Measurements from ENCODE around the gene LRP1-AS. TPM values are rescaled to one million over a fixed set of nuclear protein-coding genes. Genes with fewer than 3 reads are reported as not detected.

LRP1-AS gene
- total RNA-seq = not detected
- polyA plus RNA-seq = not detected

- Histone ChIP-seq H3K27me3 (ENCODE audit: insufficient read depth, low read length, poor library complexity, severe bottlenecking) (no peaks in the 10 kb centered on the region), H3K4me1 (ENCODE audit: insufficient read depth, low read length) (no peaks in the 10 kb centered on the region), H3K27ac (ENCODE audit: low read depth, low read length) (no peak within 1 kb of the TSS), H3K9me3 (ENCODE audit: low read length) (no peaks in the 10 kb centered on the region), H3K4me3 (ENCODE audit: low read length) (no peak within 1 kb of the TSS), H3K36me3 (ENCODE audit: insufficient read depth, low read length) (no peaks in the 10 kb centered on the region)
- CTCF ChIA-PET = no interaction called here
- Mint-ChIP-seq H3K9me3 (no peaks in the 10 kb centered on the region), H3K27me3 (no peaks in the 10 kb centered on the region), H3K4me1 (peaks cover 0 to 3% (median 0%) of the 10 kb centered on the region in 3 donors), H3K36me3 (no peaks in the 10 kb centered on the region), H3K4me3 (no peak within 1 kb of the TSS), H3K27ac (peak within 1 kb of the TSS in 1 of 8 donors; percentile 23)
- POLR2A ChIA-PET = interaction anchor here (0.6 kb wide), 1 partner anchor 1352 kb away, joined by 3 read pairs; no protein-coding TSS in a partner anchor
- no peak for DNase-seq
Measured at GRCh38 chr12:57146961-57147944, at the start of gene LRP1-AS. Gene LRP1-AS (minus strand): TSS chr12:57147619.

DNA sequence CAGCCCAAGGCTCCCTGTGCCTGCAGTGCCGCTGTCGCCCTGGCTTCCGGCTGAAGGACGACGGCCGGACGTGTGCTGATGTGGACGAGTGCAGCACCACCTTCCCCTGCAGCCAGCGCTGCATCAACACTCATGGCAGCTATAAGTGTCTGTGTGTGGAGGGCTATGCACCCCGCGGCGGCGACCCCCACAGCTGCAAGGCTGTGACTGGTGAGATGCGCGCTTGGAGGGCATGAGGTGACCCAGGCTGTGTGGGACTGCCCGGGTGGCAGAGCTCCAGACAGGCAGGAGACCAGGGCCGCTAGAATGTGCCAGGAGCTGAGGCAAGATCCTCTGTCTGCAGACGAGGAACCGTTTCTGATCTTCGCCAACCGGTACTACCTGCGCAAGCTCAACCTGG lies 49.5 kb upstream of the LRP1-AS start:
- Mint-ChIP-seq H3K27me3 (no peaks in the 10 kb centered on the region), H3K27ac (no peak overlapping the region), H3K9me3 (peaks cover 0 to 2% (median 0%) of the 10 kb centered on the region in 5 donors), H3K4me1 (no peaks in the 10 kb centered on the region), H3K4me3 (no peak overlapping the region), H3K36me3 (peaks cover 0 to 5% (median 0%) of the 10 kb centered on the region in 3 donors)
- Histone ChIP-seq H3K27me3 (ENCODE audit: insufficient read depth, low read length, poor library complexity, severe bottlenecking) (no peaks in the 10 kb centered on the region), H3K4me3 (ENCODE audit: low read length) (no peak overlapping the region), H3K9me3 (ENCODE audit: low read length) (no peaks in the 10 kb centered on the region), H3K4me1 (ENCODE audit: insufficient read depth, low read length) (no peaks in the 10 kb centered on the region), H3K36me3 (ENCODE audit: insufficient read depth, low read length) (no peaks in the 10 kb centered on the region), H3K27ac (ENCODE audit: low read depth, low read length) (no peak overlapping the region)
- CTCF ChIA-PET = interaction anchor here (1.0 kb wide), 1 partner anchor 17 kb away, joined by 3 read pairs; no protein-coding TSS in a partner anchor
- POLR2A ChIA-PET = no interaction called here
- no peak for DNase-seq

- Histone ChIP-seq H3K27ac (ENCODE audit: low read depth, low read length) (no peak overlapping the region), H3K27me3 (ENCODE audit: insufficient read depth, low read length, poor library complexity, severe bottlenecking) (no peaks in the 10 kb centered on the region), H3K4me3 (ENCODE audit: low read length) (no peak overlapping the region), H3K9me3 (ENCODE audit: low read length) (no peaks in the 10 kb centered on the region), H3K36me3 (ENCODE audit: insufficient read depth, low read length) (no peaks in the 10 kb centered on the region), H3K4me1 (ENCODE audit: insufficient read depth, low read length) (no peaks in the 10 kb centered on the region)
- no peaks in the 10 kb centered on the region for H3K4me1 Mint-ChIP-seq
- H3K36me3 Mint-ChIP-seq = peaks cover 0 to 5% (median 0%) of the 10 kb centered on the region in 3 donors
- peak overlapping the region in 1 of 8 donors; percentile 30 for H3K27ac Mint-ChIP-seq
- peaks cover 0 to 2% (median 0%) of the 10 kb centered on the region in 5 donors for H3K9me3 Mint-ChIP-seq
- ChIA-PET CTCF (interaction anchor here (0.8 kb wide), 1 partner anchor 23 kb away, joined by 3 read pairs; no protein-coding TSS in a partner anchor), POLR2A (no interaction called here)
- DNase-seq = no peak
- no peaks in the 10 kb centered on the region for H3K27me3 Mint-ChIP-seq
- H3K4me3 Mint-ChIP-seq = no peak overlapping the region
Measured at GRCh38 chr12:57196439-57196838, 49.0 kb upstream of the LRP1-AS start.

DNA sequence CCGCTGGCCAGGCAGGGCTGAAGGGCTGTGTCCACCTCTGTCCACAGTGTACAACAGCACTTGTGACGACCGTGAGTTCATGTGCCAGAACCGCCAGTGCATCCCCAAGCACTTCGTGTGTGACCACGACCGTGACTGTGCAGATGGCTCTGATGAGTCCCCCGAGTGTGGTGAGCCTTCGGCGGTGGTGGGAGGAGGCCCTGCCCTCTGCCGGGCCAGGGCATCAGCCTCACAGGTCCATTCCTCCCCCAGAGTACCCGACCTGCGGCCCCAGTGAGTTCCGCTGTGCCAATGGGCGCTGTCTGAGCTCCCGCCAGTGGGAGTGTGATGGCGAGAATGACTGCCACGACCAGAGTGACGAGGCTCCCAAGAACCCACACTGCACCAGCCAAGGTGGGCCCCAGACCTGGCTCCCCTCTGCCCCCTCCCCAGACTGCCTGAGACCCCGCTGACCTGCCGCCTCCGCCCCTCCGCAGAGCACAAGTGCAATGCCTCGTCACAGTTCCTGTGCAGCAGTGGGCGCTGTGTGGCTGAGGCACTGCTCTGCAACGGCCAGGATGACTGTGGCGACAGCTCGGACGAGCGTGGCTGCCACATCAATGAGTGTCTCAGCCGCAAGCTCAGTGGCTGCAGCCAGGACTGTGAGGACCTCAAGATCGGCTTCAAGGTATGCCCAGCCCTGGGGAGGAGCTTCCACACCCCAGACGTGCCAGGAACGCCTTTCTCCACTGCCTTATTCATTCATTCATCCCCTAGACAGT lies 48.4 kb upstream of the LRP1-AS start:
- Histone ChIP-seq H3K4me3 (ENCODE audit: low read length) (no peak overlapping the region), H3K27ac (ENCODE audit: low read depth, low read length) (no peak overlapping the region), H3K4me1 (ENCODE audit: insufficient read depth, low read length) (no peaks in the 10 kb centered on the region), H3K9me3 (ENCODE audit: low read length) (no peaks in the 10 kb centered on the region), H3K27me3 (ENCODE audit: insufficient read depth, low read length, poor library complexity, severe bottlenecking) (no peaks in the 10 kb centered on the region), H3K36me3 (ENCODE audit: insufficient read depth, low read length) (no peaks in the 10 kb centered on the region)
- CTCF ChIA-PET = interaction anchor here (0.8 kb wide), 1 partner anchor 22 kb away, joined by 3 read pairs; no protein-coding TSS in a partner anchor
- Mint-ChIP-seq H3K27ac (peak overlapping the region in 1 of 8 donors; percentile 30), H3K27me3 (no peaks in the 10 kb centered on the region), H3K36me3 (peaks cover 0 to 5% (median 0%) of the 10 kb centered on the region in 3 donors), H3K4me3 (no peak overlapping the region), H3K9me3 (peaks cover 0 to under 1% (median 0%) of the 10 kb centered on the region in 5 donors), H3K4me1 (no peaks in the 10 kb centered on the region)
- no peak for DNase-seq
- POLR2A ChIA-PET = no interaction called here

DNA sequence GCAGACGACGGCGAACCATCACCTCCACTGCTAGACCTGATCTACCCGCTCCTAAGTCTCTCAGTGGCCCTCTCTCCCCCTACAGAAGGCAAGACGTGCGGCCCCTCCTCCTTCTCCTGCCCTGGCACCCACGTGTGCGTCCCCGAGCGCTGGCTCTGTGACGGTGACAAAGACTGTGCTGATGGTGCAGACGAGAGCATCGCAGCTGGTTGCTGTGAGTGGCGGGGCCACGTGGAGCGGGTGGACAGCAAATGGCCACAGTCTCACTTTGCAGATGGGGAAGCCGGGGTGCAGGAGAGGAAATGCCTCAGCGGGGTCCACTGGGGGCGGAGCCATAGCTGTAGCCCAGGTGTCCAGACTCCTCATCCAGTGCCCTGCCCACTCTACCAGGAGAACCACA lies 47.8 kb upstream of the LRP1-AS start:
- H3K27me3 ChIP-seq (ENCODE audit: insufficient read depth, low read length, poor library complexity, severe bottlenecking) = no peaks in the 10 kb centered on the region
- no peak overlapping the region for H3K4me3 ChIP-seq (ENCODE audit: low read length)
- CTCF ChIA-PET = no interaction called here
- peaks cover 0 to 5% (median 0%) of the 10 kb centered on the region in 3 donors for H3K36me3 Mint-ChIP-seq
- no peak overlapping the region for H3K27ac ChIP-seq (ENCODE audit: low read depth, low read length)
- no peak for DNase-seq
- H3K4me1 ChIP-seq (ENCODE audit: insufficient read depth, low read length) = no peaks in the 10 kb centered on the region
- H3K9me3 ChIP-seq (ENCODE audit: low read length) = no peaks in the 10 kb centered on the region
- no peaks in the 10 kb centered on the region for H3K27me3 Mint-ChIP-seq
- no peak overlapping the region for H3K4me3 Mint-ChIP-seq
- no peaks in the 10 kb centered on the region for H3K4me1 Mint-ChIP-seq
- POLR2A ChIA-PET = no interaction called here
- no peaks in the 10 kb centered on the region for H3K36me3 ChIP-seq (ENCODE audit: insufficient read depth, low read length)
- H3K27ac Mint-ChIP-seq = no peak overlapping the region
- H3K9me3 Mint-ChIP-seq = no peaks in the 10 kb centered on the region

DNA sequence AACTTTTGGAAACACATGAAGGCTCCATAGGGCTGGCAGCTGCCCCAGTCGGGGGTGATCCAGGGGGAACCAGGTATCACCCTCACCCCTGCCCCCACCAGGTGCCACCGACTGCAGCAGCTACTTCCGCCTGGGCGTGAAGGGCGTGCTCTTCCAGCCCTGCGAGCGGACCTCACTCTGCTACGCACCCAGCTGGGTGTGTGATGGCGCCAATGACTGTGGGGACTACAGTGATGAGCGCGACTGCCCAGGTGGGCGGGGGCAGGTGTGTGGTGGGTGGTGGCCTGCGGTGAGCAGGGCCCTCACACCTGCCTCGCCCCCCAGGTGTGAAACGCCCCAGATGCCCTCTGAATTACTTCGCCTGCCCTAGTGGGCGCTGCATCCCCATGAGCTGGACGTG lies 46.8 kb upstream of the LRP1-AS start:
- no peaks in the 10 kb centered on the region for H3K9me3 ChIP-seq (ENCODE audit: low read length)
- H3K4me3 Mint-ChIP-seq = no peak overlapping the region
- no peaks in the 10 kb centered on the region for H3K4me1 Mint-ChIP-seq
- H3K4me3 ChIP-seq (ENCODE audit: low read length) = no peak overlapping the region
- no peak overlapping the region for H3K27ac Mint-ChIP-seq
- ChIA-PET POLR2A (no interaction called here), CTCF (interaction anchor here (1.0 kb wide), 1 partner anchor 20 kb away, joined by 3 read pairs; no protein-coding TSS in a partner anchor)
- H3K4me1 ChIP-seq (ENCODE audit: insufficient read depth, low read length) = no peaks in the 10 kb centered on the region
- H3K27ac ChIP-seq (ENCODE audit: low read depth, low read length) = no peak overlapping the region
- H3K27me3 ChIP-seq (ENCODE audit: insufficient read depth, low read length, poor library complexity, severe bottlenecking) = no peaks in the 10 kb centered on the region
- H3K27me3 Mint-ChIP-seq = no peaks in the 10 kb centered on the region
- no peaks in the 10 kb centered on the region for H3K36me3 ChIP-seq (ENCODE audit: insufficient read depth, low read length)
- no peaks in the 10 kb centered on the region for H3K9me3 Mint-ChIP-seq
- peaks cover 0 to 5% (median 0%) of the 10 kb centered on the region in 3 donors for H3K36me3 Mint-ChIP-seq
- DNase-seq = no peak

GRCh38 chr12:57193706-57194245 lies 46.4 kb upstream of the LRP1-AS start:
- no peak overlapping the region for H3K4me3 ChIP-seq (ENCODE audit: low read length)
- Mint-ChIP-seq H3K9me3 (no peaks in the 10 kb centered on the region), H3K27ac (no peak overlapping the region), H3K4me1 (no peaks in the 10 kb centered on the region), H3K4me3 (no peak overlapping the region), H3K27me3 (no peaks in the 10 kb centered on the region), H3K36me3 (peaks cover 0 to 5% (median 0%) of the 10 kb centered on the region in 3 donors)
- no peak for DNase-seq
- ChIA-PET POLR2A (no interaction called here), CTCF (interaction anchor here (1.0 kb wide), 1 partner anchor 20 kb away, joined by 3 read pairs; no protein-coding TSS in a partner anchor)
- no peaks in the 10 kb centered on the region for H3K27me3 ChIP-seq (ENCODE audit: insufficient read depth, low read length, poor library complexity, severe bottlenecking)
- H3K4me1 ChIP-seq (ENCODE audit: insufficient read depth, low read length) = no peaks in the 10 kb centered on the region
- no peaks in the 10 kb centered on the region for H3K36me3 ChIP-seq (ENCODE audit: insufficient read depth, low read length)
- H3K9me3 ChIP-seq (ENCODE audit: low read length) = no peaks in the 10 kb centered on the region
- no peak overlapping the region for H3K27ac ChIP-seq (ENCODE audit: low read depth, low read length)

Data from CD8-positive, alpha-beta memory T cell (primary cell).